ENCODE results near the gene PDGFC.

The PDGFC gene

GRCh38 chr4:156824451-156825060 is 147.0 kb downstream of the PDGFC start:
- DNase-seq = no peak

GRCh38 chr4:156820931-156821330 is 150.7 kb downstream of the PDGFC start:
- no peak for DNase-seq

GRCh38 chr4:156816360-156816755 is 155.2 kb downstream of the PDGFC start:
- DNase-seq = no peak

- DNase-seq = no peak
Measured at GRCh38 chr4:156815717-156816359, 155.8 kb downstream of the PDGFC start.

- no peak for DNase-seq
Measured at GRCh38 chr4:156811963-156812362, 159.6 kb downstream of the PDGFC start.

GRCh38 chr4:156811286-156811685 is 160.3 kb downstream of the PDGFC start:
- no peak for DNase-seq

GRCh38 chr4:156805696-156806095 is 165.9 kb downstream of the PDGFC start:
- DNase-seq = no peak

- no peak for DNase-seq
Measured at GRCh38 chr4:156803056-156803455, 168.5 kb downstream of the PDGFC start.

GRCh38 chr4:156800463-156800862 is 171.1 kb downstream of the PDGFC start:
- no peak for DNase-seq

- no peak for DNase-seq
Measured at GRCh38 chr4:156799121-156799589, 172.4 kb downstream of the PDGFC start.

- no peak for DNase-seq
Measured at GRCh38 chr4:156798438-156798837, 173.2 kb downstream of the PDGFC start.

- no peak for DNase-seq
Measured at GRCh38 chr4:156797206-156797605, 174.4 kb downstream of the PDGFC start.

- no peak for DNase-seq
Measured at GRCh38 chr4:156795727-156796126, 175.9 kb downstream of the PDGFC start.

GRCh38 chr4:156794863-156795262 is 176.7 kb downstream of the PDGFC start:
- DNase-seq = no peak

GRCh38 chr4:156792462-156793085 is 179.0 kb downstream of the PDGFC start:
- no peak for DNase-seq

- DNase-seq = no peak
Measured at GRCh38 chr4:156790866-156791265, 180.7 kb downstream of the PDGFC start.

- DNase-seq = no peak
Measured at GRCh38 chr4:156788782-156789181, 182.8 kb downstream of the PDGFC start.

- DNase-seq = no peak
Measured at GRCh38 chr4:156786713-156787112, 184.9 kb downstream of the PDGFC start.

GRCh38 chr4:156784970-156785369 is 186.6 kb downstream of the PDGFC start:
- DNase-seq = no peak

GRCh38 chr4:156783966-156784365 is 187.6 kb downstream of the PDGFC start:
- no peak for DNase-seq

- no peak for DNase-seq
Measured at GRCh38 chr4:156782491-156782890, 189.1 kb downstream of the PDGFC start.

GRCh38 chr4:156781852-156782251 is 189.7 kb downstream of the PDGFC start:
- no peak for DNase-seq

- DNase-seq = no peak
Measured at GRCh38 chr4:156779774-156780173, 191.8 kb downstream of the PDGFC start.

GRCh38 chr4:156779042-156779441 is 192.6 kb downstream of the PDGFC start:
- DNase-seq = no peak
